ENCODE results near the gene USP6NL. TPM values are rescaled to one million over a fixed set of nuclear protein-coding genes. Genes with fewer than 3 reads are reported as not detected.

The USP6NL gene
- total RNA-seq, 4 donors from 2014 or later, result 3.8 to 21.9 (median 17.0) TPM

DNA sequence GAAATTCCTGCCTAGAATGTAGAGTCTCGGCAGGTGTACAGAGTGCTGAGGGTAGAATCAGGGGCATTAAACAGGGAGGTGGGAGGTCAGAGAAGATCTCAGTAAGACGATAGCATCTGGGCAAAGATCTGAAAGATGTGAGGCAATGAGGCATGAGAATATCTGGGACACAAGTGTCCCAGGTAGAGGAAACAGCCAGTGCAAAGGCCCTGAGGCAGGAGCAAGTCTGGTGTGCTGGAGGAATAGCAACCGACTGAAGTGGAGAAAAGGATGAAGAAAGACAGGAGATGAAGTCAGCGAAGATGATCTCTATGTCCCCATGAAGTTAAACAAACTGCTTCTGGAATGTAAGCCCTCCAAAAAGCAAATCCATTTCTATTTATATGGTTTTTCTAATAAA is 84.4 kb downstream of the USP6NL start:
- intact Hi-C loops (cut with DNase I; ENCODE audit: low total_unique reads), result no loop called here
- TF ChIP-seq POLR2A (IDR thresholded peaks at IDR 0.05) (no peak), CTCF (IDR thresholded peaks at IDR 0.05) (no peak)
- DNase-seq, result no peak
- Histone ChIP-seq H3K9me3 (no peaks in the 10 kb centered on the region), H3K4me1 (no peaks in the 10 kb centered on the region), H3K36me3 (no peaks in the 10 kb centered on the region), H3K27ac (no peak overlapping the region), H3K27me3 (no peaks in the 10 kb centered on the region), H3K4me3 (no peak overlapping the region)

GRCh38 chr10:11525503-11525902 is 85.9 kb downstream of the USP6NL start:
- intact Hi-C loops (cut with DNase I; ENCODE audit: low total_unique reads), result no loop called here
- no peaks in the 10 kb centered on the region for H3K4me1 ChIP-seq

GRCh38 chr10:11522821-11523245 is 88.6 kb downstream of the USP6NL start:
- no peak overlapping the region for H3K27ac ChIP-seq
- DNase-seq, result no peak
- TF ChIP-seq CTCF (IDR thresholded peaks at IDR 0.05) (no peak), POLR2A (IDR thresholded peaks at IDR 0.05) (no peak)
- intact Hi-C loops (cut with DNase I; ENCODE audit: low total_unique reads), result no loop called here
- no peaks in the 10 kb centered on the region for H3K4me1 ChIP-seq
- H3K4me3 ChIP-seq, result no peak overlapping the region
- no peaks in the 10 kb centered on the region for H3K36me3 ChIP-seq
- no peaks in the 10 kb centered on the region for H3K9me3 ChIP-seq
- H3K27me3 ChIP-seq, result no peaks in the 10 kb centered on the region

More at GRCh38 chr10:11525503-11525902, 85.9 kb downstream of the USP6NL start:
- H3K27ac ChIP-seq, result peak overlapping the region in 1 of 2 donors; percentile 53
- H3K27me3 ChIP-seq, result no peaks in the 10 kb centered on the region
- DNase-seq, result peak; percentile 65 to 69
- H3K9me3 ChIP-seq, result no peaks in the 10 kb centered on the region
- H3K4me3 ChIP-seq, result no peak overlapping the region
- TF ChIP-seq POLR2A (IDR thresholded peaks at IDR 0.05), result no peak
- no peak for TF ChIP-seq CTCF (IDR thresholded peaks at IDR 0.05)
- H3K36me3 ChIP-seq, result no peaks in the 10 kb centered on the region

GRCh38 chr10:11521860-11522259 is 89.6 kb downstream of the USP6NL start:
- no peaks in the 10 kb centered on the region for H3K4me1 ChIP-seq
- no peak overlapping the region for H3K4me3 ChIP-seq
- no peaks in the 10 kb centered on the region for H3K36me3 ChIP-seq
- no peaks in the 10 kb centered on the region for H3K9me3 ChIP-seq
- no peak for DNase-seq
- TF ChIP-seq CTCF (IDR thresholded peaks at IDR 0.05), result no peak
- TF ChIP-seq POLR2A (IDR thresholded peaks at IDR 0.05), result no peak
- intact Hi-C loops (cut with DNase I; ENCODE audit: low total_unique reads), result no loop called here
- H3K27ac ChIP-seq, result no peak overlapping the region
- H3K27me3 ChIP-seq, result no peaks in the 10 kb centered on the region

DNA sequence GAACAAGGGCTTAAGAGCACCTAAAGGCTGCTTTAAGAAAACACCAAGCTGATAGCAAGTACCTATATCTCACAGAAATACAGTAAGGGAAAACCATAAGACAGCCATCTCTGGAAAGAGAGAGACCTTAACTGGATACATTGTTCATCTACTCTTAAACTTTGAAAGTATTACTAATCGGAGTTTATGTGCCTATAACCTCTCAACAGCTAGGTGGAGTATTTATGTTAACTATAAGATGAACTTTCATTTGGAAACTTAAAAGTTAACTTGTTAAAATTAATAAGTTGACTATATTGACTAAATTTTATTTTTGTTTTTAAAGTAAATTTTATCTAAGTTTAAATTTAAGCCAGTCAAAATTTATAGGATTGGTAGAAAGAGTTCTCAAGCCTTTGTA is 90.6 kb downstream of the USP6NL start:
- Histone ChIP-seq H3K36me3 (no peaks in the 10 kb centered on the region), H3K4me3 (no peak overlapping the region), H3K27me3 (no peaks in the 10 kb centered on the region), H3K27ac (no peak overlapping the region), H3K9me3 (no peaks in the 10 kb centered on the region), H3K4me1 (no peaks in the 10 kb centered on the region)
- DNase-seq, result no peak
- intact Hi-C loops (cut with DNase I; ENCODE audit: low total_unique reads), result no loop called here
- no peak for TF ChIP-seq POLR2A (IDR thresholded peaks at IDR 0.05)
- TF ChIP-seq CTCF (IDR thresholded peaks at IDR 0.05), result no peak

Data from uterus (tissue), 4 donors.